NCI-H1092 (cell line): ENCODE results near the gene ZNF573.
"Not testable (repeated sequence)": the region's sequence is repeated elsewhere in the genome, so short reads cannot be mapped to it uniquely, and the experiment has no call there.

ENCODE experiments used
- DNase-seq: peaks from one replicate; lab custom pipeline; 2025; lab: John Stamatoyannopoulos, UW

The ZNF573 gene

GRCh38 chr19:37779127-37780005 is at the start of gene ZNF573:
Gene ZNF573, minus strand, starts transcription at chr19:37779586. Its CDS starts 5,857 bp downstream, at chr19:37773729.
- DNase-seq = peak; percentile 73

GRCh38 chr19:37817180-37817981 is 38.0 kb upstream of the ZNF573 start:
- DNase-seq = peak; percentile 68

DNA sequence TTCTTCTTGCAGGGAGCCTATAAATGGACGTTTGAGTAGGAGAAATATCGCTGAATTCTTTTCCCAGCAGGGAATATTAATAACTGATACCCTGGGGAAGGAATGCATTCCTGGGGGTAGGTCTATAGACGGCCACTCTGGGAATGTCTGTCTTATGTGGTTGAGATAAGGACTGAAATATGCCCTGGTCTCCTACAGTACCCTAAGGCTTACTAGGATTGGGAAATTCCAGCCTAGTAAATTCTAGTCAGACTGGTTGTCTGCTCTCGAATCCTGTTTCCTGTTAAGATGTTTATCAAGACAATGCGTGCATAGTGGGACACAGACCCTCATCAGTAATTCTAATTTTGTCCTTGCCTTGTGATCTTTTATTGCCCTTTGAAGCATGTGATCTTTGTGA is 36.2 kb upstream of the ZNF573 start:
- not testable (repeated sequence) for DNase-seq

DNA sequence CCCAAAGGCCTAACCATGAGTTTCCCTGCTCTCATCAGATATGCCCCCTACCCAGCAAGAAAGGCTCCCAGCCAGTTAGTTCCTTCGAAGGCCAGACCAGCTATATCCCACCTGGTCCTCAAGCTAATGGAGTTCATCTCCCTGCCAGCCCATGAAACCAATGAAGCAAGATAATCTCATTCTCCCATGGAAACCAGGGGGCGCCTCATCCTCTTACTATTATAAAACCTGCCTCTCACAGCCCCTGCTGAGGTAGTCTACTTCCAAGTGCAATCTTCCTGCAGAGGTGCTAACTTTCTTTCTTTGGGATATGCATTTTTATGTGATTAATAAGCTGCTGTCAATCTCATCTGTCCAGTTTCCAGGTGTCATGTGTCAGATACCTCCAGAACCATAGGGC is 34.0 kb upstream of the ZNF573 start:
- no peak for DNase-seq

- no peak for DNase-seq
These were observed 30.0 kb upstream of the ZNF573 start for GRCh38 chr19:37809366-37809765.

DNA sequence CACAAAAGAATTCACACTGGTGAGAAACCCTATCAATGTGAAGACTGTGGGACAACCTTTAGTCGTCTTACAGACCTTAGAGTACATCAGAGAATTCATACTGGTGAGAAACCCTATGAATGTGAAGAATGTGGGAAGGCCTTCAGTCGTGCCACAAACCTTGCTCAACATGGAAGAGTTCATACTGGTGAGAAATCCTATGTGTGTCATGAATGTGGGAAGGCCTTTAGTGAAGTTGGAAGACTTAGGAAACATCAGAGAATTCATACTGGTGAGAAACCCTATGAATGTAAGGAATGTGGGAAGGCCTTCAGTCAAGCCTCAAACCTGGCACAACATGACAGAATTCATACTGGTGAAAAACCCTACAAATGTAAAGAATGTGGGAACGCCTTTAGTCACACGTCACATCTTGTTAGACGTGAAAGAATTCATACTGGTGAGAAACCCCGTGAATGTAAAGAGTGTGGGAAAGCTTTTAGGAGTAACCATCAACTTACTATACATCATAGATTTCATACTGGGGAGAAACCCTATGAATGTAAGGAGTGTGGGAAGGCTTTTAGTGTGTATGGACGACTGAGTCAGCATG is 24.0 kb upstream of the ZNF573 start:
- no peak for DNase-seq

DNA sequence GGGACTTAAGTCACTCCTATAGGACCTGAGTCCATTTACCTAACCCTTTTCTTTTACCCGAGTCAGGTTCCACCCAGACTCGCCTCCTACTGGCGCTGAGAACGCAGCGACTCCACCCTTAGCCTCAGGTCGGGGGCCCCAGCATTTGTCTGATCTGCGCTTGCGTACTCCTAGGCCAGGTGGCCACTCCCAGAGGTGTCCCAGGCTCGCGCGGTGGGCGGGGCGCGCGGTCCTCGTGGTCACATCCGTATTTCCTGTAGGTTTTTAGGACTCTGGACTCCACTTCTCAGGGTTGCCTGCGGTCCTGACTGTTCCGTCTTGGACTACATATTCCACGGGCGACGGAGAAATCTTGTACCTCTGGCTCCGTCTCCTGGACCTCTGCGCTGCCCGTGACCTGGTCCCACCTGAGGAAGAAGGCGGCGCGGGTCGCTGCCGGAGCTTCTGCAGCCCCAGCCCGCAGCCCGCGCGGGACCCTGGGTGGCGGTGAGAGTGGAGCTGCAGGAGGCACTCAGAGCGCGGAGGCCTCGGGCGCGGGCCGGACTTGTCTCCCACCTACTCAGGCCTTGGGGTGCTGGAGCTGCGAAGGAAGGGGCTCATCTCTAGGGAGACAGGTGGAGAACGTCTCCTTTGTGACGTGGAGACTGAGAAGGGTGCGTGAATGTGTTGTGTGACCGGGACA is 11.0 kb upstream of the ZNF573 start:
- DNase-seq = no peak

- DNase-seq = no peak
These were observed 716 bp downstream of the ZNF573 start for GRCh38 chr19:37778613-37779126.

DNA sequence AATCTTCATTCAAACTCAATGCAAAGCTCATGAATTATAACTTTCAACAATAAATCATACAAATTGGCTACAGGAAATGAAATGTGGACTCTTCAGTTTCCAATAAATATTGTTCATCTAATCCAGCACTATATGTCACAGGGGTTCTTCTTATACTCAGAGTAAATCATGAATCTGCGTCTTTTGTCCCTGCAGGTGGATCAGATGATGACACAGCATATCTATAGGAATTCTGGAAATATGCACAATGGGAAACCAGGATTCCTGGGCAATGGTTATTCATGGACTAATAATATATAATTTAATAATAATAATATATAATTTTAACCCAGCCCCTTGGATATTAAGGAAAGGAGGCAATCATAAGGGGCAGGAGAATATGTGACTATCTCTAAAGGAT is 8.4 kb downstream of the ZNF573 start:
- no peak for DNase-seq

GRCh38 chr19:37763488-37763887 is 15.9 kb downstream of the ZNF573 start:
- DNase-seq = no peak

DNA sequence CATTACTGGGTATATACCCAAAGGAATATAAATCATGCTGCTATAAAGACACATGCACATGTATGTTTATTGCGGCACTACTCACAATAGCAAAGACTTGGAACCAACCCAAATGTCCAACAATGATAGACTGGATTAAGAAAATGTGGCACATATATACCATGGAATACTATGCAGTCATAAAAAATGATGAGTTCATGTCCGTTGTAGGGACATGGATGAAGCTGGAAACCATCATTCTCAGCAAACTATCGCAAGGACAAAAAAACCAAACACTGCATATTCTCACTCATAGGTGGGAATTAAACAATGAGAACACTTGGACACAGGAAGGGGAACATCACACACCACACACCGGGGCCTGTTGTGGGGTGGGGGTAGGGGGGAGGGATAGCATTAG is 21.7 kb downstream of the ZNF573 start:
- not testable (repeated sequence) for DNase-seq

- no peak for DNase-seq
These were observed 41.0 kb downstream of the ZNF573 start for GRCh38 chr19:37738371-37738770.

DNA sequence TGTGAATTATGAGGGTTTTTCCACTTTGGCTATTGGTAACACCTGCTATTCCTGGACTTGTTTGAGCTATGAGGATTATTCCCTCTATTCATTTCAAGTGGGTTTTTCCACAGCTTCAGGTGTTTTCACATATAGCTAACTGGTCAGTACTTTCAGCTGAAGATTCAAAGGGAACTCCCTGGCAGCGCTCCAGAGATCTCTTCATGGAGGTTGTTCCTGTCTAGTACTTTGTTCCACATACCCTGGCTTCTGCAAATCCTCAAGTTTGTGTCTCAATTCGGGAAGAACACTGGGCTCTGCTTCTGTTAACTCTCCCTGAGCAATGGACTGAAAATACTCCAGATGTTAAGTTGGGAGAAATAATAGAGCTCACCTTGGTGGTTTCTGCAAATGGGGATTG is 54.2 kb downstream of the ZNF573 start:
- DNase-seq = no peak

DNA sequence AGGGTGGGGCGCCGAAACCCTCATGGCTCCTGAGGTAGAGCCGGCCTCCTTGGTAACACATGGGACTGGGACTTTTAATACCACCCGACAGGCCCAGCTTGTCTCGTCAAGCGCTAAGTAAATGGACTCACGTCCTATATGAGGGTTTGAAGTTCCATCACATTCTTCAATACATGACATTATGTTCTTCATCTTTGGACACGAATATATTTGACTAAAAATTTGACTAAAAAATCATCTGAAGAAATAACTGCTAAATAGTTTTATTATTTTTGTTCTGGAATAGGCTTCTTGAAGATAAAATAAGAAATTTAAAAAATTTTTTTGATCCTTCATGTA is 59.5 kb downstream of the ZNF573 start:
- DNase-seq = no peak

GRCh38 chr19:37719111-37719926 is 60.1 kb downstream of the ZNF573 start, which contains the start of gene ZNF607:
Gene ZNF607, minus strand, starts transcription at chr19:37719761. Its CDS starts 8,143 bp downstream, at chr19:37711618.
- peak; percentile 85 for DNase-seq

GRCh38 chr19:37718304-37718703 is 61.1 kb downstream of the ZNF573 start:
- DNase-seq = no peak

DNA sequence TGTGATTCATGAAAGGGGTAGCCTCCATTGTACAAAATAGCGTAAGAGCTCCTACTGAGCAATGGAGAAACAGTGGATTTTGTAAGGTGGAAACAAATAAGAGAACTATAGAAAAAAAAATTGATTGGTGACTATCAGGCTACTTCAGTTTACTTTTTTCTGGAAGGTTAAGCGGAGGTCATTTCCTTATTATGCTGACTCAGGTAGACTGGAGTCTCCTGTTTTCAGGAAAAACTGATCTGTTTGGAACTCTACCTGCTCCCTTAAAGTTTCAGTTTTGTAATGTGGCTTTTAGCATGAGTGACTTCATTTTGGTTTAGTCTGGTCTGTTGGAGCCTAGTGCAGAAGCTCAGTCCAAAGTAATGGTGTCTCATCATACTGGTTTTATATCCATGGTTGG is 63.2 kb downstream of the ZNF573 start:
- DNase-seq = no peak

DNA sequence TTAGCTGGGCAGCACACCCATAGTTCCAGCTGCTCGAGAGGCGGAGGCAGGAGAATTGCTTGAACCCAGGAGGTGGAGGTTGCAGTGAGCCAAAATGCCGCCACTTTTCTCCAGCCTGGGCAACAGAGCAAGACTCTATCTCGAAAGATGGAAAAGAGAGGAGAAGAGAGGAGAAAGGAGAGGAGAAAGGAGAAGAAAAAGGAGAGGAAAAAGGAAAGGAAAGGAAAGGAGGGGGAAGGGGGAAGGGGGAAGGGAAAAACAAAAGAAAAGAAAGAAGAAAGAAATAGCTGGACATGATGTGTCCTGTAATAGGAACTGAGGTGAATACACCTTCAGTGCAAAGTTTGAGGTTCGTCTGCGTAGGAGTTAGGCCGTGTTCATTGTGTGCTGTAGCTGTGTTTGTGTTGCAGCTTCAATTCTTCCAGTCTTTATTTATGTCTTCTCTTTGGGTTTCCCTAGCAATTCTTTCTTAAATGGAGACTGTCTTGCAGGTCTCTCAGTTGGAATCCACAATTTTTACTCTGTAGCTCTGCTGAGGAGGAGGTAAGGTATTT is 73.3 kb downstream of the ZNF573 start:
- no peak for DNase-seq

DNA sequence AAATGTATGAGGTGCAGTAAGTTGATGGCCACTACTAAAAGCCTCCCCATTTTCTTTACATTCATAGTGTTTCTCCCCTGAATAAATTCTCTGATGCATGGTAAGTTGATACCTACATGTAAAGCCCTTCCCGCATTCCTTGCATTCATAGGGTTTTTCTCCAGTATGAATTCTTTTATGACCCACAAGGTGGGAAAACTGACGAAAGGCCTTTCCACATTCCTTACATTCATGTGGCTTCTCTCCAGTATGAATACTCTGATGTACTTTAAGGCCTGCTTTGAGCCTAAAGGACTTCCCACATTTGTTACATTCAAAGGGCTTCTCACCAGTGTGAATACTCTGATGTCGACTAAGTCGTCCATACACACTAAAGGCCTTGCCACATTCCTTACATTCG is 80.3 kb downstream of the ZNF573 start:
- no peak for DNase-seq

- DNase-seq = no peak
These were observed 81.2 kb downstream of the ZNF573 start for GRCh38 chr19:37698216-37698615.
